Natural killer cell (primary cell): ENCODE results near the gene ZNF398. TPM values are rescaled to one million over a fixed set of nuclear protein-coding genes. Genes with fewer than 3 reads are reported as not detected.

Experiments
- ATAC-seq, 3 donors: fragments of 150-1000 bp in 2 of 3; fragments of 200-7000 bp in 1 of 3; cut with Tn5 transposase; 1 replicate in 1 of 3; 2 replicates in 2 of 3; pipeline ENCODE4 v1.10.0; 2021; ENCODE audit warnings: mild to moderate bottlenecking in 2 of 3, moderate library complexity in 2 of 3
- DNase-seq, 2 donors: peaks; one replicate each; pipeline versions ENCODE4 v3.0.0 to v3.0.0-alpha.2; 2013 to 2021; ENCODE audit warnings: mixed read lengths in 1 of 2
- H3K27ac ChIP-seq: one replicate; pipeline ENCODE4 v1.5.1; 2013; ENCODE audit warnings: mild to moderate bottlenecking, low read length
- H3K27me3 ChIP-seq: one replicate; pipeline ENCODE4 v1.6.1; 2013; ENCODE audit warnings: low read length; ENCODE audit not compliant: control insufficient read depth, insufficient read depth
- H3K36me3 ChIP-seq: one replicate; pipeline ENCODE4 v1.6.1; 2013; ENCODE audit warnings: low read length; ENCODE audit not compliant: control insufficient read depth, insufficient read depth
- H3K4me1 ChIP-seq: one replicate; pipeline ENCODE4 v1.6.1; 2013; ENCODE audit warnings: low read length; ENCODE audit not compliant: control insufficient read depth, insufficient read depth
- H3K4me3 ChIP-seq: one replicate; pipeline ENCODE4 v1.5.1; 2013; ENCODE audit warnings: low read length
- H3K9me3 ChIP-seq: one replicate; pipeline ENCODE4 v1.6.1; 2013; ENCODE audit warnings: low read length; ENCODE audit not compliant: control insufficient read depth, insufficient read depth
- H3K27ac Mint-ChIP-seq, 2 donors: one replicate each; pipeline ENCODE4 v1.8.0; 2022; ENCODE audit warnings: mild to moderate bottlenecking in 2 of 2, mixed read lengths in 2 of 2, moderate library complexity in 1 of 2
- H3K27me3 Mint-ChIP-seq, 2 donors: one replicate each; pipeline ENCODE4 v1.8.0; 2022; ENCODE audit warnings: low read depth in 2 of 2, mixed read lengths in 2 of 2
- H3K36me3 Mint-ChIP-seq: one replicate; pipeline ENCODE4 v1.8.0; 2022; ENCODE audit warnings: mixed read lengths
- H3K4me1 Mint-ChIP-seq, 2 donors: one replicate each; pipeline ENCODE4 v1.8.0; 2022; ENCODE audit warnings: mixed read lengths in 2 of 2
- H3K4me3 Mint-ChIP-seq: one replicate; pipeline ENCODE4 v1.8.0; 2022; ENCODE audit warnings: mild to moderate bottlenecking, moderate library complexity, mixed read lengths
- H3K9me3 Mint-ChIP-seq, 2 donors: one replicate each; pipeline ENCODE4 v1.8.0; 2022; ENCODE audit warnings: mixed read lengths in 2 of 2
- WGBS: methylation state at CpG from one replicate; pipeline ENCODE4 v1.1.7; 2013; ENCODE audit warnings: missing lambda C conversion rate; ENCODE audit not compliant: insufficient coverage; 5-methylcytosine and 5-hydroxymethylcytosine counted together
- intact Hi-C: fragments of 100-400 bp; cut with micrococcal nuclease; formaldehyde crosslinking; loops from one replicate; pipeline ENCODE4 v1.14.2; 2022
- total RNA-seq, 4 donors: library from RNA; stranded (reverse); fragments of 120-200 nt in 1 of 4; gene quantifications; one replicate each; pipeline versions ENCODE4 v1.2.3 to v1.2.4, GENCODE V29; 2013 to 2022
- TF ChIP-seq, protein P1 (sequence below): fragments of 200-600 bp; IDR thresholded peaks from one replicate; pipeline ENCODE4 v1.8.0; 2022; ENCODE audit warnings: antibody characterized with exemption

The ZNF398 gene
- total RNA-seq, 3 donors from 2014 or later (not counting 1 experiment from before 2014, with no cell fraction given), result 14.8 to 18.5 (median 18.5) TPM

DNA sequence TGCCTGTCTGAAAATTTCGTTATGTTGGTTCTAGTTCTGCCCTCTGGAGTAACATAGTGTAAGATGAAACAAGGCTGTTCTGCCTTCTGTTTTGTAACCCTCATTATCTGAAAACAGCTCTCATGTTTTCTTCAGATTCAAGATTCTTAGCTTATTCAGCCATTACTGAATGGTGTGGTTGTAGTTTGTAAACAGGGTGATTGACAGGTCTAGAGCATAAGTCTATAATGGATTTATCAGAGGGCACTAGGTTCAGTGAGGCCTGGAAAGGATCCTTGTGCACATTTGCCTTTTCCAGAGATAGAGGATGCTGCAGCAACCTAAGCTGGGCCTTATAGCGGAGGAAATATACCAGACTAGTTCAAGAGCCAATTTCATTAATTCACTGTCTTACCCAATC lies 6.1 kb downstream of the ZNF398 start:
- Histone ChIP-seq H3K9me3 (no peaks in the 10 kb centered on the region), H3K4me3 (no peak overlapping the region), H3K36me3 (peaks cover 18% of the 10 kb centered on the region), H3K27ac (no peak overlapping the region), H3K4me1 (peaks cover 9% of the 10 kb centered on the region), H3K27me3 (no peaks in the 10 kb centered on the region)
- ATAC-seq (no peak), DNase-seq (no peak)
- Mint-ChIP-seq H3K36me3 (no peaks in the 10 kb centered on the region), H3K27me3 (no peaks in the 10 kb centered on the region), H3K4me1 (peaks cover 6 to 26% of the 10 kb centered on the region in 2 donors), H3K27ac (no peak overlapping the region), H3K4me3 (no peak overlapping the region), H3K9me3 (no peaks in the 10 kb centered on the region)
- WGBS, result 89% methylated on average over 2 of the region's 2 CpGs
- intact Hi-C loops, result no loop called here
- TF ChIP-seq, protein P1, sequence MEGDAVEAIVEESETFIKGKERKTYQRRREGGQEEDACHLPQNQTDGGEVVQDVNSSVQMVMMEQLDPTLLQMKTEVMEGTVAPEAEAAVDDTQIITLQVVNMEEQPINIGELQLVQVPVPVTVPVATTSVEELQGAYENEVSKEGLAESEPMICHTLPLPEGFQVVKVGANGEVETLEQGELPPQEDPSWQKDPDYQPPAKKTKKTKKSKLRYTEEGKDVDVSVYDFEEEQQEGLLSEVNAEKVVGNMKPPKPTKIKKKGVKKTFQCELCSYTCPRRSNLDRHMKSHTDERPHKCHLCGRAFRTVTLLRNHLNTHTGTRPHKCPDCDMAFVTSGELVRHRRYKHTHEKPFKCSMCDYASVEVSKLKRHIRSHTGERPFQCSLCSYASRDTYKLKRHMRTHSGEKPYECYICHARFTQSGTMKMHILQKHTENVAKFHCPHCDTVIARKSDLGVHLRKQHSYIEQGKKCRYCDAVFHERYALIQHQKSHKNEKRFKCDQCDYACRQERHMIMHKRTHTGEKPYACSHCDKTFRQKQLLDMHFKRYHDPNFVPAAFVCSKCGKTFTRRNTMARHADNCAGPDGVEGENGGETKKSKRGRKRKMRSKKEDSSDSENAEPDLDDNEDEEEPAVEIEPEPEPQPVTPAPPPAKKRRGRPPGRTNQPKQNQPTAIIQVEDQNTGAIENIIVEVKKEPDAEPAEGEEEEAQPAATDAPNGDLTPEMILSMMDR, result no peak

DNA sequence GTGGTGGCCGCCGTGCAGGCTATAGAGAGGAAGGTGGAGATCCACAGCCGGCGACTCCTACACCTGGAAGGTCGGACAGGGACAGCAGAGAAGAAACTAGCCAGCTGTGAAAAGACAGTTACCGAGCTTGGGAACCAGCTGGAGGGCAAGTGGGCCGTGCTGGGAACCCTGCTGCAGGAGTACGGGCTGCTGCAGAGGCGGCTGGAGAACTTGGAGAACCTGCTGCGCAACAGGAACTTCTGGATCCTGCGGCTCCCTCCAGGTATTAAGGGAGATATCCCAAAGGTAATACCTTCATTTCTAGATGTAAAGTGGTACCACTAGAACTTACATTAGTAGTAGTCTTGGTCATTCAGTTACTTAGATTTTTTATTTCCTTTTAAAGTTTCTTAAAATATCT lies 6.8 kb downstream of the ZNF398 start:
- TF ChIP-seq, protein P1, result no peak
- Histone ChIP-seq H3K4me1 (peaks cover 2% of the 10 kb centered on the region), H3K27ac (no peak overlapping the region), H3K36me3 (peaks cover 18% of the 10 kb centered on the region), H3K4me3 (no peak overlapping the region), H3K9me3 (no peaks in the 10 kb centered on the region), H3K27me3 (no peaks in the 10 kb centered on the region)
- WGBS, result 96% methylated on average over 10 of the region's 11 CpGs
- ATAC-seq (no peak), DNase-seq (no peak)
- Mint-ChIP-seq H3K9me3 (no peaks in the 10 kb centered on the region), H3K27ac (no peak overlapping the region), H3K4me3 (no peak overlapping the region), H3K36me3 (no peaks in the 10 kb centered on the region), H3K27me3 (no peaks in the 10 kb centered on the region), H3K4me1 (peaks cover 6 to 22% of the 10 kb centered on the region in 2 donors)
- intact Hi-C loops, result no loop called here

DNA sequence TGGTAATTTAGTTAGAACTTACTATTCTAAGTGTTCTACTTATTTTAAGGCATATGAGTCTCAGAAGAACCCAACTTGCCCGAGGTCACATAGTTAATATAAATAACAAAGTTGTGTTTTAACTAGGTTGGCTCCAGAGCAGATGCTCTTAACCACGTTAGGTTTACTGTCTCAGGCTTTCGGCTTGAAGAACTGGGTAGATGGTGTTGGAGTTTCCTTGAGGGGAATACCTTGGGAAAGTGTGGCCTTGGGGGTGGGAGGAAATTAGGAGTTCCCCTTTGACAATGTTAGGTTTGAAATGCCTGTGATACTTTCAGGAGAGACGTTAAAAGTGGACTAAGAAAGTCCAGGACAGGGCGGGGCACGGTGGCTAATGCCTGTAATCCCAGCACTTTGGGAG lies 9.6 kb downstream of the ZNF398 start:
- no peak overlapping the region for H3K27ac Mint-ChIP-seq
- H3K4me3 Mint-ChIP-seq, result no peak overlapping the region
- WGBS, result 82% methylated on average over 5 of the region's 6 CpGs
- no peak for ATAC-seq
- no peaks in the 10 kb centered on the region for H3K4me1 ChIP-seq
- intact Hi-C loops, result no loop called here
- peaks cover 23% of the 10 kb centered on the region for H3K36me3 ChIP-seq
- no peak overlapping the region for H3K27ac ChIP-seq
- no peaks in the 10 kb centered on the region for H3K36me3 Mint-ChIP-seq
- no peaks in the 10 kb centered on the region for H3K27me3 Mint-ChIP-seq
- H3K9me3 Mint-ChIP-seq, result no peaks in the 10 kb centered on the region
- TF ChIP-seq, protein P1, result no peak
- H3K4me3 ChIP-seq, result no peak overlapping the region
- DNase-seq, result no peak
- no peaks in the 10 kb centered on the region for H3K9me3 ChIP-seq
- H3K27me3 ChIP-seq, result no peaks in the 10 kb centered on the region
- H3K4me1 Mint-ChIP-seq, result peaks cover 0 to 15% of the 10 kb centered on the region in 2 donors

DNA sequence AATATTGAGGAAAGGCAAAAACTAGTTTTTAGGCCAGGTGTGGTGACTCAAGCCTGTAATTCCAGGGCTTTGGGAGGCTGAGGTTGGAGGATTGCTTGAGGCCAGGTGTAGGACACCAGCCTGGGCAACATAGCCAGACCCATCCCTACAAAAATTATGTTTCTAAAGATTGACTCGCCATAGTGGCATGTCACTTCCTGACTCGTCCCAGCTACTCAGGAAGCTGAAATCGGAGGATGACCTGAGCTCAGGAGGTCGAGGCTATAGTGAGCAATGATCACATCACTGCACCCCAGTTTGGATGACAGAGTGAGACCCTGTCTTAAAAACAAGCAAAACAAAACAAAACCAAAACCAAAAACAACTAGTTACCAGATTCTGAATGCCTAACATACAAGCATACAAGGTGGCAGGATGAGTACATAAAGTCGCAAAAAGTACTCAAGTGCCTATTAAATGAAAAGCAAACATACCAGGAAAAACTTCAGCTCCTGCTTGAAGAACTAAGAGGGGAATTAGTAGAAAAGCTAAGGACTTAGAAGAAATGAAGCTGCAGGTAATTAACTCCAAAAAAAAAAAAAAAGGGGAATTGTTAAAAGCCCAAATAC lies 14.1 kb downstream of the ZNF398 start:
- no peak for ATAC-seq
- 81% methylated on average over 4 of the region's 5 CpGs for WGBS

More for the DNA sequence above, 14.1 kb downstream of the ZNF398 start:
- Histone ChIP-seq H3K4me1 (no peaks in the 10 kb centered on the region), H3K4me3 (no peak overlapping the region), H3K36me3 (peaks cover 20% of the 10 kb centered on the region), H3K9me3 (no peaks in the 10 kb centered on the region), H3K27me3 (no peaks in the 10 kb centered on the region), H3K27ac (no peak overlapping the region)
- H3K27me3 Mint-ChIP-seq, result no peaks in the 10 kb centered on the region
- H3K9me3 Mint-ChIP-seq, result no peaks in the 10 kb centered on the region
- intact Hi-C loops, result no loop called here
- TF ChIP-seq, protein P1, result no peak
- no peak for DNase-seq
- H3K27ac Mint-ChIP-seq, result peak overlapping the region; percentile 25 to 70
- H3K4me1 Mint-ChIP-seq, result peaks cover 6 to 12% of the 10 kb centered on the region in 2 donors
- no peak overlapping the region for H3K4me3 Mint-ChIP-seq
- H3K36me3 Mint-ChIP-seq, result no peaks in the 10 kb centered on the region
